ENCODE measurements around the gene OR51G1.
"Not testable (repeated sequence)": the region's sequence is repeated elsewhere in the genome, so short reads cannot be mapped to it uniquely, and the experiment has no call there.

The OR51G1 gene, protein sequence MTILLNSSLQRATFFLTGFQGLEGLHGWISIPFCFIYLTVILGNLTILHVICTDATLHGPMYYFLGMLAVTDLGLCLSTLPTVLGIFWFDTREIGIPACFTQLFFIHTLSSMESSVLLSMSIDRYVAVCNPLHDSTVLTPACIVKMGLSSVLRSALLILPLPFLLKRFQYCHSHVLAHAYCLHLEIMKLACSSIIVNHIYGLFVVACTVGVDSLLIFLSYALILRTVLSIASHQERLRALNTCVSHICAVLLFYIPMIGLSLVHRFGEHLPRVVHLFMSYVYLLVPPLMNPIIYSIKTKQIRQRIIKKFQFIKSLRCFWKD

DNA sequence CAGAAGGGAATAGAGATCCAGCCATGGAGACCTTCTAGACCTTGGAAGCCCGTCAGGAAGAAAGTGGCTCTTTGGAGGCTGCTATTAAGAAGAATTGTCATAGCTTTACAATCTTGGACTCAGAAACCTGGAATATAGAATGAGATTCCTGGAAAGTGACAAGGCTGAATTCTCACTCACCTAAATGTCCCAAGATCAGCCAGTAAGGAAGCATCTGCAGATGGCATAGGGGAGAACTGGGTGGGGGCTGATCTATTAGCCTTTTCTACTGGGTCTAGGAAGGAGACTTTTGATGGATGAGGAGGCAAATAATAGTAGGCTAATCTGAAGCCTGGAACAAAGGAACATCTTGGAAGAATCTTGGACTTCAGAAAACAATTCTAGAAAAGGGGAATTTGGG is at the start of gene OR51G1:
Gene OR51G1, minus strand, starts transcription at position 101 of the 400 bp plus-strand sequence. Its CDS starts 0 bp downstream, at position 101.
- DNase-seq (ENCODE audit: low read depth) = no peak

GRCh38 chr11:4962816-4963215 is 38.7 kb upstream of the OR51G1 start:
- no peak for DNase-seq (ENCODE audit: low read depth)

DNA sequence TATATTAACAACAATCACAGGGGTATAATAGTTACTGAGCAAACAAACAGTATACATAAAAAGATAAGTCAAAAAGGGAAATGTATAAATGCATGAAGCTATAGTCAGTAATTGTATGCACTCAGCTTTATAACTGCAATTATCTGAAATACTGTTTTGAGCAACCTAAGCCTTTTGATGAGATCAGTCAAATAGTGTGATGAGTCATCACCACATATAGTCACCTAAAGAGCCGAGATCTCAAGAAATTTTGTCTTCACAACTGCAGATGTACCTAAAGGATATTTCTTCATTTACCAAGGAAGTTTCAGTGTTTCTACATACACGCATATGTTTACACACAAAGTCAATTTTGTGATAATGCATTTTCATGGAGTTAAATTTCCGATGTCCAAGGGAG is 36.7 kb upstream of the OR51G1 start:
- no peak for DNase-seq (ENCODE audit: low read depth)

GRCh38 chr11:4957396-4957795 is 33.3 kb upstream of the OR51G1 start:
- DNase-seq (ENCODE audit: low read depth) = no peak

DNA sequence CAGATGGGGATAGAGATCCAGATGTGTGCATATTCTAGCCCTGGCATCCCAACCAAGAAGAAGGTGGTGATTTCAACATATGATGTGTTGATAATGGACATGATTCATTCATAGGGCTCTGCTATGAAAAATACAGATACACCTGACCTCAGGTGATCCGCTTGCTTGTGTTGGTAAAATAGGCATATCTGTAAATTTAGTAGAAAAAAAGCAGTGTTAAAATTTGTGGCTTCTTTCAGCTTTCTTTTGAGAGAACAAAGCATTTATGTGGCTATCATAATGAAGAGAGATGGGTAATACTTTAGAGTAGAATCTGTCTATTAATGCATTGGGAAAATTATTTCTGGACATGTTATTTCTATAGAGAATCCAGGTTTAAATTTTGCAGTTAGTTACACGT is 31.5 kb upstream of the OR51G1 start, which contains the start of gene OR51A2:
Gene OR51A2, minus strand, starts transcription at position 101 of the 400 bp plus-strand sequence. Its CDS starts 0 bp downstream, at position 101.
- DNase-seq (ENCODE audit: low read depth) = not testable (repeated sequence)

DNA sequence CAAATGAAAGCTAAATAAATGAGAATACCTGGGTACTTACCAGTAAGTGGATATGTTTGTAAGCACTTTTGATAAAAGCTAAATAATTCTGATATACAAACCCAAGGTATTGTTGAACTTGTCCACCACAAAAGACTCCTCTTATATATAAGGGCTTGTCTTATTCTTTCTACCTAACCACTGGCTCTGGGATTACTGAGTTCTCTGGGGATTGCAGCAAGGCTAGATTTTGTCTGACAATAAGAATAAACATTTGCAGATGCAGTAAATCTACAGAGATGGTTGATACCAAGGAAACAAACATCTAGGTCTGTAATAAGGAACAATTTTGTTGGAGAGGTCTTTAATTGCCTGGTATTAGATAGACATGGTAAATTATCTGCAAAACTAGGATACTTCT is 23.4 kb upstream of the OR51G1 start, which contains the start of gene OR51A4:
Gene OR51A4, minus strand, starts transcription at position 101 of the 400 bp plus-strand sequence. CDS start 505 bp downstream, outside the sequence.
- no peak for DNase-seq (ENCODE audit: low read depth)

DNA sequence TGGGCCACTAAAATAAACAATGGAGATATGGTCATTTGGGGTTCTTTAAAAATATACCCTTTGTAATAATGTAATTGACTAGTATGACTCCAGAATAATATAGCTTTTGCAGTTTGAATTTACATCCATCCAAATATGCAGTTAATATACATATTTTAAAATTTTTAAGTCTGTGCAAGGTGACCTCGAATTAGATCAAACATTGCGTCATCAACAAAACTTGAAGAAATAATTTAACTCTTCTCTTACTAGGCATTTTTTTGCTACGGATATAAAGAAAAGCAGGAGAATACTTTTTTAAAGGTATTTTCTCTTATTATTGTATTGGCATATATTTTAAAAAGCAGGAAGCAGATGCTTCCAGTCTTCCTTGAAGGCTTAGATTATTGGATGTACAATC is 12.6 kb upstream of the OR51G1 start:
- DNase-seq (ENCODE audit: low read depth) = no peak

DNA sequence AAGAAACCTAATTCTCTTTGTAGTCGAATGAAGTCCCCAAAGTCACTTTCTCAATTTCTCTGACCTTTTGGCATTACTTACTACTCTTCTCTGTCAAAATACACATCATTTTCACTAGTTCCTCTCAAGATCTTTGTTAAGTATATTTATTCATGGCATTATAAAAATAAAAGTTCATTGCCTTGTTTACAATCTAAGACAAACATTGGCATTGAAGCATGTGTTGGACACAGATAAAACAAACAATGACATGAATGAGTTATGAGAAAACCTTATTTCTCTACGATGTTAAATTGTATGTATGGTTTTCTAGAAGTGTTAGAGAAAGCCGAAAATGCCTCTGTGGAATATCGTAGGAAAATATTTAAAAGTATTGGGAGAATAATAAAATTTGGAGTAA is 8.6 kb upstream of the OR51G1 start:
- DNase-seq (ENCODE audit: low read depth) = no peak

DNA sequence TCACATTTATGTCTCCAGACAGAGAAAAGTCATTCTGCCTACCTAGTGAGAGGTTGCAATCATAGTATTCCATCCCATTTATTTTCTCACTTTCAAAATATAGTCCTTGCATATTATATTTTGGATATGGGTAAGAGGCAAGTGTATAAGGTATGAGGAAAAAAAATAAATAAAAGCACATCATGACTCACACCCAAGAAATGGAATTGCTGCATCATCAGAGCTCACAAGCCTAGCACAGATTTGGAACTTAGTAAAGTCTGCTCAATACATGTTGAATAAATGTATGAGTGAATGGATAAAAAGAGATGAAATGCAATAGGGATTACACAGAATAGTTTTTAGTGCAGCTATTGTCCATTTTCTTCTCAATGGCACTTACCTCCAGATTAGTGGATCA is 2.5 kb upstream of the OR51G1 start:
- no peak for DNase-seq (ENCODE audit: low read depth)

- DNase-seq (ENCODE audit: low read depth) = no peak
These were observed 1.8 kb downstream of the OR51G1 start for GRCh38 chr11:4922304-4922703.

GRCh38 chr11:4921796-4922195 is 2.3 kb downstream of the OR51G1 start:
- no peak for DNase-seq (ENCODE audit: low read depth)

- no peak for DNase-seq (ENCODE audit: low read depth)
These were observed 4.9 kb downstream of the OR51G1 start, which contains the start of gene OR51G2 for GRCh38 chr11:4919250-4919649. TSS of gene OR51G2 (minus strand) at chr11:4919350. CDS start at chr11:4915663, 3,687 bp downstream.

GRCh38 chr11:4916581-4916980 is 7.6 kb downstream of the OR51G1 start:
- no peak for DNase-seq (ENCODE audit: low read depth)

DNA sequence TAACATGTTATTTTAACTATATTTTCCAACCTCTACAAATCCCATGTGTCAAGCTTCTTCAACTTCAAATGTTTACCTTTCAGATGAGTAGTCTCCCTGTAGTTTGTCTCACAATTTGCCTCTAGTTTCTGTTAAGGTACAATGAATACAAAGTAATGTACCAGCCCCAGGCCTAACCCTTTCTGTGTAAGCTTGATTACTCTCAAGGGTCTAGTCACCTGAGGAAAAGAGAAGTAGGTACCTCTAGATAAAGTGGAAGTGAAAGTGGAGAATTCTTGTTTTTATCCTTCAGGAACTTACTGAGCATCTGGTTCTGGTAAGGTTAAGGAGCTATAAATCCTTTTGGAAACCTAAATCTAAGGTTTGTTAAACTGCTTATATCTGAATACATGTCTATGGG is 20.7 kb downstream of the OR51G1 start, which contains the start of gene OR51A7:
Gene OR51A7, plus strand, starts transcription at position 300 of the 400 bp plus-strand sequence. CDS start 3,587 bp downstream, outside the sequence.
- no peak for DNase-seq (ENCODE audit: low read depth)

GRCh38 chr11:4891996-4892640 is 32.0 kb downstream of the OR51G1 start:
- DNase-seq (ENCODE audit: low read depth) = no peak

DNA sequence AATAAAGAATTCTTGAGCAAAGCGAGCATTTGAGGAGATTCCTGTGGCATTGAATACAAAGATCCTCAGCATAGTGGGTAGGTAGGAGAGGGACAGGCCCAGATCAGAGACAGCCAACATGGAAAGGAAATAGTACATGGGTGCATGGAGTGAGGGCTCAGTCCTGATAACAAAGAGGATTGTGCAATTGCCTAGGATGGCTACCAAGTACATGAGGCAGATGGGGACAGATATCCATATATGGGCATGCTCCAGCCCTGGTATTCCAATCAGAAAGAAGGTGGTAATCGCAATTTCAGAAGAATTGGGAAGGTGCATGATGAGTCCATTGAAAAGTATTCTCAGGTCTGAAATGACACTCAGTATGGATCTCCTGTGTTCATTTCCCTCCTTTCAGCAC is 33.9 kb downstream of the OR51G1 start:
- DNase-seq (ENCODE audit: low read depth) = no peak

GRCh38 chr11:4887591-4887990 is 36.5 kb downstream of the OR51G1 start:
- DNase-seq (ENCODE audit: low read depth) = no peak

- DNase-seq (ENCODE audit: low read depth) = no peak
These were observed 38.0 kb downstream of the OR51G1 start for GRCh38 chr11:4886186-4886585.

DNA sequence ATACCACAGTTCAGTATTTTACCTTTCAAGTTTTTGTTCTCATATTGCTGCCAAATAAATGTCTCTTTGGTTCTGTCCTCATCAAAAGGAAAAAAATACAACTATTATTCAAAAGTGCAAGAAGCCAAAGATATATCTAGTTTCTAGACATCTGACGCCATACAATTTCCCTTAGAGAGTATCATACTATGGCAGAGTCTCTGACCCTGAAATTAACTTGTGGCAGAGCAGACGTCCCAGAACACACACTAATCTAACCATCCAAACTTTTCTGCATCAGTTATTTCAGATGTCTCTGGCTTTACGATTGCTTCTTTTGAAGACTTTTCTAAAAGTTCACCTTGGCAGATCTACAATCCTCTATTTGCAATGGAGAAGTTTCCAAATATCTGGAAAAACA is 39.8 kb downstream of the OR51G1 start:
- DNase-seq (ENCODE audit: low read depth) = no peak

DNA sequence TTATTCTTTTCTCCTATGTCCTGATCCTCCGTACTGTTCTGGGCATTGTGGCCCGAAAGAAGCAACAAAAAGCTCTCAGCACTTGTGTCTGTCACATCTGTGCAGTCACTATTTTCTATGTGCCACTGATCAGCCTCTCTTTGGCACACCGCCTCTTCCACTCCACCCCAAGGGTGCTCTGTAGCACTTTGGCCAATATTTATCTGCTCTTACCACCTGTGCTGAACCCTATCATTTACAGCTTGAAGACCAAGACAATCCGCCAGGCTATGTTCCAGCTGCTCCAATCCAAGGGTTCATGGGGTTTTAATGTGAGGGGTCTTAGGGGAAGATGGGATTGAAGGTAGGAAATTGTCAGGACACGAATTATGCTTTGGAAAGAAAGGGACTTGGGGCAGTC is 41.6 kb downstream of the OR51G1 start:
- DNase-seq (ENCODE audit: low read depth) = no peak

GRCh38 chr11:4881860-4882500 is 42.2 kb downstream of the OR51G1 start, which contains the start of gene OR51T1:
TSS of gene OR51T1 (plus strand) at chr11:4881900. CDS start at chr11:4881900, 0 bp downstream.
- DNase-seq (ENCODE audit: low read depth) = no peak

GRCh38 chr11:4881188-4881587 is 43.0 kb downstream of the OR51G1 start:
- no peak for DNase-seq (ENCODE audit: low read depth)

All from activated gamma-delta T cell treated with anti-CD3 and anti-CD28 coated beads, Interleukin-2, amount 50 U/mL, for 16 hours (primary cell).